HEK293 (cell line): ENCODE measurements around the gene EEF1AKMT3.

Experiments
- AEBP2 ChIP-seq: fragments of 450-650 bp; formaldehyde crosslinking; IDR thresholded peaks from 2 replicates; pipeline ENCODE4 v1.5.1; 2016; ENCODE audit warnings: missing biosample characterization, missing genetic modification characterization, borderline replicate concordance
- CTCF ChIP-seq: fragments of 450-650 bp; formaldehyde crosslinking; IDR thresholded peaks from 2 replicates; pipeline ENCODE4 v1.5.1; 2016; ENCODE audit warnings: missing biosample characterization, missing genetic modification characterization
- TCF7L2 ChIP-seq: IDR thresholded peaks from 2 replicates; pipeline ENCODE4 v1.6.1; 2011; ENCODE audit warnings: low read depth, mild to moderate bottlenecking, inconsistent platforms, low read length, moderate library complexity, borderline replicate concordance
- ZBTB10 ChIP-seq: fragments of 450-650 bp; formaldehyde crosslinking; IDR thresholded peaks from 2 replicates; pipeline ENCODE4 v1.5.1; 2016; ENCODE audit warnings: missing biosample characterization, missing genetic modification characterization
- ZNF274 ChIP-seq, 2 experiments: fragments of 200-500 bp in 1 of 2; fragments of 450-650 bp in 1 of 2; sonication (Bioruptor generic) in 1 of 2; formaldehyde crosslinking in 1 of 2; IDR thresholded peaks; 2 replicates each; pipeline versions ENCODE4 v1.5.1 to v1.6.1; 2014 to 2016; ENCODE audit warnings: borderline replicate concordance in 1 of 2, inconsistent platforms in 1 of 2, low read length in 1 of 2, missing biosample characterization in 1 of 2, missing genetic modification characterization in 1 of 2
- ZNF544 ChIP-seq: fragments of 450-650 bp; formaldehyde crosslinking; IDR thresholded peaks from 2 replicates; pipeline ENCODE4 v1.5.0; 2017; ENCODE audit warnings: missing biosample characterization, missing genetic modification characterization
- ZNF660 ChIP-seq: fragments of 450-650 bp; IDR thresholded peaks from 2 replicates; pipeline ENCODE4 v1.5.1; 2018; ENCODE audit warnings: missing biosample characterization, mild to moderate bottlenecking, missing genetic modification characterization
- ZNF776 ChIP-seq: fragments of 450-650 bp; formaldehyde crosslinking; IDR thresholded peaks from 2 replicates; pipeline ENCODE4 v1.5.0; 2017; ENCODE audit warnings: missing biosample characterization, missing genetic modification characterization, borderline replicate concordance
- TF ChIP-seq, protein P1 (sequence below): fragments of 450-650 bp; IDR thresholded peaks from 2 replicates; pipeline ENCODE4 v1.5.1; 2018; ENCODE audit warnings: missing biosample characterization, missing genetic modification characterization

DNA sequence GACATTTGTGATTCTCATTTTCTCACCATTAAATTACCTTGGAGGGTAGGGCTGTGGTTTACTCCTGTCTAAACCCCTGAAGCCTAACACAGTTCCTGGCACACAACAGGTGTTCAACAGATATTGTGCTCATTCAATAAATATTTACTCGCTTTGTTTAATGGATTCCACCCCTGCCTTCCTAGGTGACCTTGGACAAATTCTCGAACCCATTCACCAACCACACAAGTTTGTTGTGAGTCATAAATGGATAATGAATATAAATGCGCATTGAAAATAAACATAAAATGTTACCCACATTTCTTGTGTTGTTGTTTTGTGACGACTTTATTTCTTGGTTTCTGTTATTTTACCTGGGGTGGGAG lies 9.8 kb downstream of the EEF1AKMT3 start:
- TF ChIP-seq ZNF660 (tag by site-specific recombination): no peak
- TF ChIP-seq ZNF544 (tag by site-specific recombination): no peak
- no peak for TF ChIP-seq AEBP2 (tag by site-specific recombination)
- TF ChIP-seq ZNF274 (IDR thresholded peaks at IDR 0.05; ENCODE audit: low read length): no peak
- TF ChIP-seq ZNF274 (tag by site-specific recombination; IDR thresholded peaks at IDR 0.05; ENCODE audit: borderline replicate concordance): no peak
- no peak for TF ChIP-seq ZBTB10
- TF ChIP-seq, protein P1, sequence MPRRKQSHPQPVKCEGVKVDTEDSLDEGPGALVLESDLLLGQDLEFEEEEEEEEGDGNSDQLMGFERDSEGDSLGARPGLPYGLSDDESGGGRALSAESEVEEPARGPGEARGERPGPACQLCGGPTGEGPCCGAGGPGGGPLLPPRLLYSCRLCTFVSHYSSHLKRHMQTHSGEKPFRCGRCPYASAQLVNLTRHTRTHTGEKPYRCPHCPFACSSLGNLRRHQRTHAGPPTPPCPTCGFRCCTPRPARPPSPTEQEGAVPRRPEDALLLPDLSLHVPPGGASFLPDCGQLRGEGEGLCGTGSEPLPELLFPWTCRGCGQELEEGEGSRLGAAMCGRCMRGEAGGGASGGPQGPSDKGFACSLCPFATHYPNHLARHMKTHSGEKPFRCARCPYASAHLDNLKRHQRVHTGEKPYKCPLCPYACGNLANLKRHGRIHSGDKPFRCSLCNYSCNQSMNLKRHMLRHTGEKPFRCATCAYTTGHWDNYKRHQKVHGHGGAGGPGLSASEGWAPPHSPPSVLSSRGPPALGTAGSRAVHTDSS (tag by site-specific recombination): no peak
- TF ChIP-seq CTCF (tag by site-specific recombination): no peak
- no peak for TF ChIP-seq ZNF776 (tag by site-specific recombination)
- no peak for TF ChIP-seq TCF7L2
